22Rv1 (cell line): ENCODE measurements around the gene LRP5.

Experiments used
- ZFX ChIP-seq: fragments of 450-650 bp; IDR thresholded peaks from 2 replicates; pipeline ENCODE4 v1.6.1; 2017; ENCODE audit warnings: antibody characterized with exemption, borderline replicate concordance
- TF ChIP-seq, protein P1 (sequence below): fragments of 450-650 bp; IDR thresholded peaks from 2 replicates; pipeline ENCODE4 v1.5.1; 2017; ENCODE audit warnings: mild to moderate bottlenecking

DNA sequence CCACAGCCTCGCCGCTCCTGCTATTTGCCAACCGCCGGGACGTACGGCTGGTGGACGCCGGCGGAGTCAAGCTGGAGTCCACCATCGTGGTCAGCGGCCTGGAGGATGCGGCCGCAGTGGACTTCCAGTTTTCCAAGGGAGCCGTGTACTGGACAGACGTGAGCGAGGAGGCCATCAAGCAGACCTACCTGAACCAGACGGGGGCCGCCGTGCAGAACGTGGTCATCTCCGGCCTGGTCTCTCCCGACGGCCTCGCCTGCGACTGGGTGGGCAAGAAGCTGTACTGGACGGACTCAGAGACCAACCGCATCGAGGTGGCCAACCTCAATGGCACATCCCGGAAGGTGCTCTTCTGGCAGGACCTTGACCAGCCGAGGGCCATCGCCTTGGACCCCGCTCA lies 35.5 kb downstream of the LRP5 start:
- TF ChIP-seq, protein P1, sequence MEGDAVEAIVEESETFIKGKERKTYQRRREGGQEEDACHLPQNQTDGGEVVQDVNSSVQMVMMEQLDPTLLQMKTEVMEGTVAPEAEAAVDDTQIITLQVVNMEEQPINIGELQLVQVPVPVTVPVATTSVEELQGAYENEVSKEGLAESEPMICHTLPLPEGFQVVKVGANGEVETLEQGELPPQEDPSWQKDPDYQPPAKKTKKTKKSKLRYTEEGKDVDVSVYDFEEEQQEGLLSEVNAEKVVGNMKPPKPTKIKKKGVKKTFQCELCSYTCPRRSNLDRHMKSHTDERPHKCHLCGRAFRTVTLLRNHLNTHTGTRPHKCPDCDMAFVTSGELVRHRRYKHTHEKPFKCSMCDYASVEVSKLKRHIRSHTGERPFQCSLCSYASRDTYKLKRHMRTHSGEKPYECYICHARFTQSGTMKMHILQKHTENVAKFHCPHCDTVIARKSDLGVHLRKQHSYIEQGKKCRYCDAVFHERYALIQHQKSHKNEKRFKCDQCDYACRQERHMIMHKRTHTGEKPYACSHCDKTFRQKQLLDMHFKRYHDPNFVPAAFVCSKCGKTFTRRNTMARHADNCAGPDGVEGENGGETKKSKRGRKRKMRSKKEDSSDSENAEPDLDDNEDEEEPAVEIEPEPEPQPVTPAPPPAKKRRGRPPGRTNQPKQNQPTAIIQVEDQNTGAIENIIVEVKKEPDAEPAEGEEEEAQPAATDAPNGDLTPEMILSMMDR, result no peak
- no peak for TF ChIP-seq ZFX
